SK-N-SH treated with all-trans-retinoic acid at 6 μM for 48 hours (cell line): ENCODE measurements around the gene MIGA2.

Experiments
- ATAC-seq: fragments of 200-7000 bp; cut with Tn5 transposase; 3 replicates; pipeline ENCODE4 v1.9.1; 2020; ENCODE audit warnings: mild to moderate bottlenecking, moderate library complexity
- ARNTL ChIP-seq: fragments of 450-650 bp; formaldehyde crosslinking; IDR thresholded peaks from 2 replicates; pipeline ENCODE4 v1.5.0; 2020; ENCODE audit warnings: low read depth, mild to moderate bottlenecking, moderate library complexity, borderline replicate concordance
- BACH2 ChIP-seq: fragments of 250-450 bp; sonication (Bioruptor Pico); IDR thresholded peaks from 2 replicates; pipeline ENCODE4 v1.9.0; 2021; ENCODE audit warnings: mild to moderate bottlenecking, borderline replicate concordance
- GLIS3 ChIP-seq: fragments of 250-450 bp; sonication (Bioruptor Pico); IDR thresholded peaks from 2 replicates; pipeline ENCODE4 v1.5.0; 2020; ENCODE audit warnings: mild to moderate bottlenecking, moderate library complexity
- ISL1 ChIP-seq: fragments of 250-450 bp; sonication (Bioruptor Pico); IDR thresholded peaks from 2 replicates; pipeline ENCODE4 v2.1.2; 2022; ENCODE audit warnings: mild to moderate bottlenecking, moderate library complexity
- OSR1 ChIP-seq: fragments of 250-450 bp; sonication (Bioruptor Pico); IDR thresholded peaks from 2 replicates; pipeline ENCODE4 v1.8.0; 2022; ENCODE audit warnings: moderate library complexity, mild to moderate bottlenecking, inconsistent platforms
- PPARA ChIP-seq: fragments of 250-450 bp; sonication (Bioruptor Pico); IDR thresholded peaks from 2 replicates; pipeline ENCODE4 v1.5.0; 2020; ENCODE audit warnings: mild to moderate bottlenecking, borderline replicate concordance
- SNAI2 ChIP-seq: fragments of 250-450 bp; sonication (Bioruptor Pico); IDR thresholded peaks from 2 replicates; pipeline ENCODE4 v1.5.0; 2020; ENCODE audit warnings: mild to moderate bottlenecking, moderate library complexity
- TCF4 ChIP-seq: fragments of 250-450 bp; sonication (Bioruptor Pico); IDR thresholded peaks from 2 replicates; pipeline ENCODE4 v1.8.0; 2021; ENCODE audit warnings: mild to moderate bottlenecking, moderate library complexity, borderline replicate concordance
- TOX ChIP-seq: fragments of 250-450 bp; sonication (Bioruptor Pico); IDR thresholded peaks from 2 replicates; pipeline ENCODE4 v1.8.0; 2021; ENCODE audit warnings: mild to moderate bottlenecking, moderate library complexity, borderline replicate concordance
- ZC3H10 ChIP-seq: fragments of 250-450 bp; sonication (Bioruptor Pico); IDR thresholded peaks from 2 replicates; pipeline ENCODE4 v1.5.1; 2021; ENCODE audit warnings: mild to moderate bottlenecking, moderate library complexity
- ZFP3 ChIP-seq: fragments of 250-450 bp; sonication (Bioruptor Pico); IDR thresholded peaks from 2 replicates; pipeline ENCODE4 v1.5.0; 2020; ENCODE audit warnings: mild to moderate bottlenecking, moderate library complexity
- ZFP30 ChIP-seq: fragments of 450-650 bp; formaldehyde crosslinking; IDR thresholded peaks from 2 replicates; pipeline ENCODE4 v1.5.0; 2022; ENCODE audit warnings: mild to moderate bottlenecking, moderate library complexity
- ZNF565 ChIP-seq: fragments of 450-650 bp; formaldehyde crosslinking; conservative IDR thresholded peaks from 2 replicates; pipeline ENCODE4 v1.5.0; 2020; ENCODE audit warnings: low read depth, mild to moderate bottlenecking, moderate library complexity
- ZNF70 ChIP-seq: fragments of 450-650 bp; formaldehyde crosslinking; IDR thresholded peaks from 2 replicates; pipeline ENCODE4 v1.5.0; 2020; ENCODE audit warnings: mild to moderate bottlenecking, moderate library complexity
- ZNF8 ChIP-seq: fragments of 450-650 bp; formaldehyde crosslinking; IDR thresholded peaks from 2 replicates; pipeline ENCODE4 v1.5.0; 2020; ENCODE audit warnings: mild to moderate bottlenecking, moderate library complexity
- TF ChIP-seq, protein P1 (sequence below): fragments of 250-450 bp; sonication (Bioruptor Pico); IDR thresholded peaks from 2 replicates; pipeline ENCODE4 v1.8.0; 2020; ENCODE audit warnings: mild to moderate bottlenecking, moderate library complexity, borderline replicate concordance
- TF ChIP-seq, protein P2 (sequence below): fragments of 250-450 bp; sonication (Bioruptor Pico); IDR thresholded peaks from 2 replicates; pipeline ENCODE4 v1.5.0; 2020; ENCODE audit warnings: mild to moderate bottlenecking, moderate library complexity
- TF ChIP-seq, protein P3 (sequence below): fragments of 250-450 bp; sonication (Bioruptor Pico); IDR thresholded peaks from 2 replicates; pipeline ENCODE4 v1.8.0; 2021; ENCODE audit warnings: low read depth, mild to moderate bottlenecking, moderate library complexity, borderline replicate concordance
- TF ChIP-seq, protein P4 (sequence below): fragments of 250-450 bp; sonication (Bioruptor Pico); IDR thresholded peaks from 2 replicates; pipeline ENCODE4 v1.5.1; 2021; ENCODE audit warnings: mild to moderate bottlenecking, moderate library complexity

Gene MIGA2

DNA sequence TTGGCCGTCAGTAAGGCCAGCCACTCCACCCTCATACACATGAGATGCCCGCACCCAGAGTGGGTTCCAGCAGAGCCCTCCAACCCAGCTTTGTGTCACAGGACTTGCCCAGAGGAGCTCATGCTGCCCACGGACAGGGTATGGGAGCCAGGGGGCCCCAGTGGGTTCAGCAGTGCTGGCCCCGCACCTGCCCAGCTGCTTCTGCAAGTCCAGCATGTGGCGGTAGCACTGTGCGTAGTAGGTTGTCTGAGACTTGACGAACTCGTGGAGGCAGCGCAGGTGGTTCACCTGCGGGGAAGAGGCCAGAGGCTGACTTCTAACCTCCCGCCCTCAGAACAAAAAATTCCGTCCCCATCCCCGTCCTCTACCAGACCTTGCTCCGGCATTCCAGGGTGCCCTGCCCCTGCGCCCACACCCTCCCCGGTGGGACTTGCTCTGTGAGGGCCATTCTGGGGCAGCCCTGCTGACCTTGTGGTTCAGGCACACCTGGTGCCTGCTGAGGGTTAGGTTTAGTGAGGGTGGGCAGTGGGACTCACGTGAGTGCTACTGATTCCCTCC is 26.8 kb upstream of the MIGA2 start:
- TF ChIP-seq PPARA (CRISPR knock-in tag), result no peak
- no peak for TF ChIP-seq OSR1 (CRISPR knock-in tag)
- no peak for TF ChIP-seq ZNF565
- no peak for TF ChIP-seq ZFP3 (CRISPR knock-in tag)
- no peak for ATAC-seq

DNA sequence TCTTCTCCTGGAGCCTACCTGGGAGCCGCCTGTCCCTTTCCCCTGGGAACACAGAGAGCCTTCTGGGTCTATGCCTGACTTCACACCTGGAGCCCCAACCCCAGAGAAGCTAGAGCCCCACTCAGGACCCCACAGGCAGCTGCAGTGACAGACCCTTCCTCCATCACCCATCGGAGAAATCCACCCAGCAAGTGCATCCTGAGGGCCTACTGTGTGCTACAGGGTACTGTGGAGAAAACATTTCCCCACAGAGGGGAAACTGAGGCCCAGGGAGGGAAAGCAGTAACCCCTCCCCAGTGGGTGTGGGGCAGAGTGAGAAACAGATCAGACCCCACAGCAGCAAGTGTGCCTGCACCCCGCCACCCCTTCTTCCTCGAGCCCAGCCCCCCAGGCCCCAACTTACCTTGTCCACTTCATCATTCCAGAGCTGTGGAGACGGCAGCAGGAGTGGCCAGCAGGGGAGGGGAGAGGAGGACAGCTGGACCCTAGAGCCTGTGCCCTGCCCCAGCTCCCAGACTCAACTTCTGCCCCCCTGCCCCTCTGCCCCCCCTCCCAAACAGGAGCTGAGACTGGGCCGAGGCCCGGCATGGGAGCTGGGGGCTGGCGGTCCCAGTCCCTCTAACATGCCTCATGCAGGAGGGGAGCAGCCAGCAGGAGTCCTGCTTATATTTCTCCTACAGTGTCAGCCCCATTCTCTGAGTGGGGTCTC is 26.0 kb upstream of the MIGA2 start:
- ATAC-seq, result no peak
- TF ChIP-seq BACH2, result no peak
- TF ChIP-seq, protein P1, sequence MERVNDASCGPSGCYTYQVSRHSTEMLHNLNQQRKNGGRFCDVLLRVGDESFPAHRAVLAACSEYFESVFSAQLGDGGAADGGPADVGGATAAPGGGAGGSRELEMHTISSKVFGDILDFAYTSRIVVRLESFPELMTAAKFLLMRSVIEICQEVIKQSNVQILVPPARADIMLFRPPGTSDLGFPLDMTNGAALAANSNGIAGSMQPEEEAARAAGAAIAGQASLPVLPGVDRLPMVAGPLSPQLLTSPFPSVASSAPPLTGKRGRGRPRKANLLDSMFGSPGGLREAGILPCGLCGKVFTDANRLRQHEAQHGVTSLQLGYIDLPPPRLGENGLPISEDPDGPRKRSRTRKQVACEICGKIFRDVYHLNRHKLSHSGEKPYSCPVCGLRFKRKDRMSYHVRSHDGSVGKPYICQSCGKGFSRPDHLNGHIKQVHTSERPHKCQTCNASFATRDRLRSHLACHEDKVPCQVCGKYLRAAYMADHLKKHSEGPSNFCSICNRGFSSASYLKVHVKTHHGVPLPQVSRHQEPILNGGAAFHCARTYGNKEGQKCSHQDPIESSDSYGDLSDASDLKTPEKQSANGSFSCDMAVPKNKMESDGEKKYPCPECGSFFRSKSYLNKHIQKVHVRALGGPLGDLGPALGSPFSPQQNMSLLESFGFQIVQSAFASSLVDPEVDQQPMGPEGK (CRISPR knock-in tag), result no peak
- TF ChIP-seq OSR1 (CRISPR knock-in tag), result no peak
- no peak for TF ChIP-seq ZFP30 (CRISPR knock-in tag)
- TF ChIP-seq PPARA (CRISPR knock-in tag), result no peak
- TF ChIP-seq ZNF8 (CRISPR knock-in tag), result no peak
- no peak for TF ChIP-seq ZC3H10
- TF ChIP-seq TCF4 (CRISPR knock-in tag), result no peak
- no peak for TF ChIP-seq GLIS3 (CRISPR knock-in tag)
- no peak for TF ChIP-seq ZNF70 (CRISPR knock-in tag)

DNA sequence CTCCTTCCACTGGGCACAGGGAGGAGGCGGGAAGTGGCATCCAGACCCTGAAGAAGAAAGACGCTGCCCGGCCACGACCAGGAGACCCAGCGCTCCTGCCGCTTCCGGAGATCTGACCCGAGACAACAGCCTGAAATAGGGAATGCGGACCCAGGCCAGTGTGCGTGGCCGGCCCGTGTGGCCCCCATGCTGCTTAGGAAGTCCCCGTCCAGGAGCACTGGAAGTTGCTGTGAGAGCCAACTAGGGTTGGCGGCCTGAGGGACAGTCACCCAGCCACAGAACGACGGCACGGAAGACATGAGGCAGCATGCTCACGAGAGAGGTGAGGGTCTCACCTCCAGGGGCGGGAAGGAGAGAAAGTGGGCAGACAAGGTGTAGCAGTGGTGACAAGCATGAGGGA is 25.3 kb upstream of the MIGA2 start:
- TF ChIP-seq OSR1 (CRISPR knock-in tag), result no peak
- TF ChIP-seq ARNTL, result no peak
- no peak for TF ChIP-seq ZFP3 (CRISPR knock-in tag)
- TF ChIP-seq, protein P2, sequence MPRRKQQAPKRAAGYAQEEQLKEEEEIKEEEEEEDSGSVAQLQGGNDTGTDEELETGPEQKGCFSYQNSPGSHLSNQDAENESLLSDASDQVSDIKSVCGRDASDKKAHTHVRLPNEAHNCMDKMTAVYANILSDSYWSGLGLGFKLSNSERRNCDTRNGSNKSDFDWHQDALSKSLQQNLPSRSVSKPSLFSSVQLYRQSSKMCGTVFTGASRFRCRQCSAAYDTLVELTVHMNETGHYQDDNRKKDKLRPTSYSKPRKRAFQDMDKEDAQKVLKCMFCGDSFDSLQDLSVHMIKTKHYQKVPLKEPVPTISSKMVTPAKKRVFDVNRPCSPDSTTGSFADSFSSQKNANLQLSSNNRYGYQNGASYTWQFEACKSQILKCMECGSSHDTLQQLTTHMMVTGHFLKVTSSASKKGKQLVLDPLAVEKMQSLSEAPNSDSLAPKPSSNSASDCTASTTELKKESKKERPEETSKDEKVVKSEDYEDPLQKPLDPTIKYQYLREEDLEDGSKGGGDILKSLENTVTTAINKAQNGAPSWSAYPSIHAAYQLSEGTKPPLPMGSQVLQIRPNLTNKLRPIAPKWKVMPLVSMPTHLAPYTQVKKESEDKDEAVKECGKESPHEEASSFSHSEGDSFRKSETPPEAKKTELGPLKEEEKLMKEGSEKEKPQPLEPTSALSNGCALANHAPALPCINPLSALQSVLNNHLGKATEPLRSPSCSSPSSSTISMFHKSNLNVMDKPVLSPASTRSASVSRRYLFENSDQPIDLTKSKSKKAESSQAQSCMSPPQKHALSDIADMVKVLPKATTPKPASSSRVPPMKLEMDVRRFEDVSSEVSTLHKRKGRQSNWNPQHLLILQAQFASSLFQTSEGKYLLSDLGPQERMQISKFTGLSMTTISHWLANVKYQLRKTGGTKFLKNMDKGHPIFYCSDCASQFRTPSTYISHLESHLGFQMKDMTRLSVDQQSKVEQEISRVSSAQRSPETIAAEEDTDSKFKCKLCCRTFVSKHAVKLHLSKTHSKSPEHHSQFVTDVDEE (CRISPR knock-in tag), result no peak
- TF ChIP-seq ISL1 (CRISPR knock-in tag), result no peak
- TF ChIP-seq, protein P3, sequence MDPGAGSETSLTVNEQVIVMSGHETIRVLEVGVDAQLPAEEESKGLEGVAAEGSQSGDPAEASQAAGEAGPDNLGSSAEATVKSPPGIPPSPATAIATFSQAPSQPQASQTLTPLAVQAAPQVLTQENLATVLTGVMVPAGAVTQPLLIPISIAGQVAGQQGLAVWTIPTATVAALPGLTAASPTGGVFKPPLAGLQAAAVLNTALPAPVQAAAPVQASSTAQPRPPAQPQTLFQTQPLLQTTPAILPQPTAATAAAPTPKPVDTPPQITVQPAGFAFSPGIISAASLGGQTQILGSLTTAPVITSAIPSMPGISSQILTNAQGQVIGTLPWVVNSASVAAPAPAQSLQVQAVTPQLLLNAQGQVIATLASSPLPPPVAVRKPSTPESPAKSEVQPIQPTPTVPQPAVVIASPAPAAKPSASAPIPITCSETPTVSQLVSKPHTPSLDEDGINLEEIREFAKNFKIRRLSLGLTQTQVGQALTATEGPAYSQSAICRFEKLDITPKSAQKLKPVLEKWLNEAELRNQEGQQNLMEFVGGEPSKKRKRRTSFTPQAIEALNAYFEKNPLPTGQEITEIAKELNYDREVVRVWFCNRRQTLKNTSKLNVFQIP (CRISPR knock-in tag), result no peak
- no peak for TF ChIP-seq PPARA (CRISPR knock-in tag)
- no peak for TF ChIP-seq ZNF565

DNA sequence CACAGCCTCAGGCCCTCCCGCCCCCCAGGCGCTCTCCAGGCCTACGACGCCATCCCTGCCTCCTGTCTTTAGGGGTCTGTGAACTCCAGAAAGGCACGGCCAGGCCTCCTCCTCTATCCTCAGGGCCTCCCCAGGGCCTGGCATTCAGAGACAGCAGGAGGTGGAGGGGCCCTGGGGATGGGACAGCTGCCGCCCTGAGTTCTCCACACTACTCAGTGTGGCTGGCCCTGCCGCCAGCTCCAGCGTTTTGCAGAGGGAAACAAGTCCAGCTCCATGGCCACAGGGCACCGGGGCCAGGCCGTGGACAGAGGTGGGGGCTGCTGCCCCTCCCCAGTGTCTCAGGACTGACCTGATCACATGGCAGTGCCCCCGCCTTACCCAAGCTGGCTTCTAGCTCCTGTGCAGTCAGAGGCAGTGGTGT is 24.7 kb upstream of the MIGA2 start:
- TF ChIP-seq TCF4 (CRISPR knock-in tag), result no peak
- TF ChIP-seq TOX (CRISPR knock-in tag), result no peak
- TF ChIP-seq SNAI2 (CRISPR knock-in tag), result no peak
- no peak for TF ChIP-seq ZFP30 (CRISPR knock-in tag)
- TF ChIP-seq, protein P4, sequence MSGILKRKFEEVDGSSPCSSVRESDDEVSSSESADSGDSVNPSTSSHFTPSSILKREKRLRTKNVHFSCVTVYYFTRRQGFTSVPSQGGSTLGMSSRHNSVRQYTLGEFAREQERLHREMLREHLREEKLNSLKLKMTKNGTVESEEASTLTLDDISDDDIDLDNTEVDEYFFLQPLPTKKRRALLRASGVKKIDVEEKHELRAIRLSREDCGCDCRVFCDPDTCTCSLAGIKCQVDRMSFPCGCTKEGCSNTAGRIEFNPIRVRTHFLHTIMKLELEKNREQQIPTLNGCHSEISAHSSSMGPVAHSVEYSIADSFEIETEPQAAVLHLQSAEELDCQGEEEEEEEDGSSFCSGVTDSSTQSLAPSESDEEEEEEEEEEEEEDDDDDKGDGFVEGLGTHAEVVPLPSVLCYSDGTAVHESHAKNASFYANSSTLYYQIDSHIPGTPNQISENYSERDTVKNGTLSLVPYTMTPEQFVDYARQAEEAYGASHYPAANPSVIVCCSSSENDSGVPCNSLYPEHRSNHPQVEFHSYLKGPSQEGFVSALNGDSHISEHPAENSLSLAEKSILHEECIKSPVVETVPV, result no peak
- TF ChIP-seq, protein P2 (CRISPR knock-in tag), result no peak

More for the DNA sequence above, 25.3 kb upstream of the MIGA2 start:
- no peak for ATAC-seq

More for the DNA sequence above, 24.7 kb upstream of the MIGA2 start:
- no peak for ATAC-seq
